Endothelial cell of umbilical vein (primary cell): Measurements from ENCODE around the gene HUNK.

Experiments
- CTCF ChIP-seq, 2 donors: IDR thresholded peaks; 1 replicate in 1 of 2; 2 replicates in 1 of 2; pipeline ENCODE4 v1.5.1; 2011; ENCODE audit warnings: low read length in 2 of 2, mild to moderate bottlenecking in 2 of 2, moderate library complexity in 2 of 2, control low read depth in 1 of 2, inconsistent platforms in 1 of 2, low read depth in 1 of 2; ENCODE audit not compliant: insufficient read depth in 1 of 2; ENCODE audit errors: extremely low read depth in 1 of 2
- POLR2AphosphoS5 ChIP-seq: IDR thresholded peaks from 2 replicates; pipeline ENCODE4 v1.6.1; 2012; ENCODE audit warnings: low read depth, mild to moderate bottlenecking, control low read depth, low read length, moderate library complexity; ENCODE audit not compliant: insufficient read depth

GRCh38 chr21:31961704-31962103 lies 88.9 kb downstream of the HUNK start:
- TF ChIP-seq CTCF (IDR thresholded peaks at IDR 0.05; ENCODE audit: extremely low read depth in 1 of 2, insufficient read depth in 1 of 2, low read depth in 1 of 2, low read length in 2 of 2): no peak
- TF ChIP-seq POLR2AphosphoS5: no peak
